Stimulated activated CD4-positive, alpha-beta T cell treated with anti-CD3 and anti-CD28 coated beads, Interleukin-12 subunit alpha, Interleukin-12 subunit beta, amount 100 ng/mL, for 48 hours (primary cell): ENCODE results near the gene HIC1.
A peak's percentile ranks its signal among the peaks of the same experiment; 100 is the strongest.

Source experiments
- DNase-seq, 3 donors: peaks; one replicate each; pipeline ENCODE4 v3.0.0-alpha.2; 2020; ENCODE audit warnings: low read depth in 2 of 3, low spot score in 1 of 3

HIC1 gene

GRCh38 chr17:2024572-2025219 is 30.2 kb upstream of the HIC1 start:
- DNase-seq, result no peak

DNA sequence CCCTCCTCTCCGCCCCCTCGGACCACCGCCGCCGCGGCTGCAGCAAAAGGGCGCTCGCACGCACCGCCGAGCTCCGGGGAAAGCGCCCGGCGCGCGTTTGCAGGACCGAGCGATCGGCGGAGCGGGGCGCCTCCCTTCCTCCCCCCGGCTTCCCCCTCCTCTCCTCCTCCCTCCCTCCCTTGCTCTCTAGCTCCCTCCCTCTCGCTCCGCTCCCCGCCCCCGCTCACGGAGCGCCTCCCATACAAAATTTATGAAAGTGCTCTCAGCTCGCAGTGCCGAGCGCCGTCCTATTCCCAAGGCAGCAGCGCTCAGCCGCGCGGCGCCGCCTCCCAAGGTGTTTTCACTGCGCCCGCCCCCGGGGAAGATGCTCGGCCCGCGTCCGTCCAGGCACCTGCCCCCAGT is 29.7 kb upstream of the HIC1 start, which contains the start of gene RTN4RL1:
TSS of gene RTN4RL1 (minus strand) at position 115 of the 402 bp plus-strand sequence. CDS start 469 bp downstream, outside the sequence.
- peak in 1 of 3 donors; percentile 54 for DNase-seq

GRCh38 chr17:2025622-2026309 is 29.1 kb upstream of the HIC1 start:
- no peak for DNase-seq

DNA sequence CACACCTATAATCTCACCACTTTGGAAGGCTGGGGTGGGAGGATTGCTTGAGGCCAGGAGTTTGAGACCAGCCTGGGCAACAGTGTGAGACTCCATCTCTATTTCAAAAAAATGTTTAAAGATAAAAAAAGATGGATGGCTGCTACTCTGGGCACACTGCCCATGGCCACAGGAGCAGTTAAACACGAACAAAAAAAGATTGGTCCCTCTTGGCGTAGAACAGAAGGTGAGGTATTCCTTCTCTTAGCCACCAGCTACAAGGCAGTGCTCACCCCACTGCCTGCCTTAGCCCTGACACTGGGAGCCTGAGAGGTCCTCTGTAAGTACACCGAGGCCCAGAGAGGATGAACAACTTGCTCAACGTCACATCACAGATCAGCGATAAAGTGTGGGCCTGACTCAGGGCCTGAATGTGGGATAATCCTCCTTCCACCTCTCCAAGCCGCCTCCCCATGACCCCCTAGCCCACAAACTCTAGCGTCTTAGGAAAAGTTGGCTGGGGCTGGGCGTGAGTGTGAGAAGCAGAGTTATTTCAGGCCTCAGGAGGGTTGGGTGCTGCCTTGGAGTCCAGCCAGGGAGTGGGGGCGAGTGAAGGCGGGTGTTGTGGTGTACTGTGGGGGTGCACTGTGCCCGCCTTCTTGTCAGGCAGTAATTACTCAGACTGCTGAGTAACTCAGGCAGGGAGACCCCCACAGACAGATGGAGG is 27.2 kb upstream of the HIC1 start:
- no peak for DNase-seq

- no peak for DNase-seq
Measured at GRCh38 chr17:2028234-2028614, 26.7 kb upstream of the HIC1 start.

GRCh38 chr17:2028737-2029136 is 26.2 kb upstream of the HIC1 start:
- no peak for DNase-seq

DNA sequence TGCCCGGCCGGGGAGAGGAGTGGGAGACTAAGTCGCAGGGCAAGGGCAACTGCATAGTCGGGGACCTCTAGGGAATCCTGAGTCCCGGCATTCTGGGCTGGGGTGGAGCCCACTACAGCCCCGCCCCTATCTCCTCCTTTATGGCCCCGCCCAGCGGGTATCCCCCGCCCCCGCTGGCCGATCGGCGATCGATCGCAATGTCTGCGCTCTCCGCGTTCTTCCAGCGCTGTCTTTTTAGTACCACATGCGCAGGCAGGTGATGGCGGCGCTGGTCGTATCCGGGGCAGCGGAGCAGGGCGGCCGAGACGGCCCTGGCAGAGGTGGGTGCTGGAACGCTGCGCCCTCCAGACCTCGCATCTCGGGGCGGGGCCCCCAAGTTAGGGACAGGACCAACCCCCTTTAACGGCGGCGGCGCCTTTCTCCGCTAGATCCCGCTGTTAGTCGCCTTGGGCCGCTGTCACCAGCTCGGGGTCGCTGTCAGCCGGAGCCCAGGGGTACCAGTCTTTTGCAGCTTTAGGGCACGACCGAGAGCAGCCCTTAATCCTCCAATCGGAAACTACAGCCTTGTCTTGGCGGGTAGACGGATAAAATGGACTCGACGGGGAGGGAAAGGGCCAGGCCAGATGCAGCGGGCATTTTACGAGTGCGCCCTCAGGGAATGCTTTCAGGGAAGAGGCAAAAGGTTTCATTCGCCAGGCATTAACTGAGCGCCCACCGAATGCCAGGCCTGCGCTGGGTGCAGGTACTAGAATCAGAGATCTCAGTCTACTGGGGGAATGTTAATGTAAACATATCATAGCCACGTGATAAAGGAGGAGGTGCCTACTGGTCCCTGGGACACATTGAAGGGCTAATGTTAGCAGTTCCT is 24.8 kb upstream of the HIC1 start, which contains the start of gene DPH1:
TSS of gene DPH1 (plus strand) at position 243 of the 868 bp plus-strand sequence. CDS start at position 260, 17 bp downstream.
- DNase-seq, result peak; percentile 78 to 85 (median 85)

GRCh38 chr17:2030779-2031163 is 24.1 kb upstream of the HIC1 start:
- no peak for DNase-seq

- DNase-seq, result no peak
Measured at GRCh38 chr17:2033153-2033552, 21.8 kb upstream of the HIC1 start.

DNA sequence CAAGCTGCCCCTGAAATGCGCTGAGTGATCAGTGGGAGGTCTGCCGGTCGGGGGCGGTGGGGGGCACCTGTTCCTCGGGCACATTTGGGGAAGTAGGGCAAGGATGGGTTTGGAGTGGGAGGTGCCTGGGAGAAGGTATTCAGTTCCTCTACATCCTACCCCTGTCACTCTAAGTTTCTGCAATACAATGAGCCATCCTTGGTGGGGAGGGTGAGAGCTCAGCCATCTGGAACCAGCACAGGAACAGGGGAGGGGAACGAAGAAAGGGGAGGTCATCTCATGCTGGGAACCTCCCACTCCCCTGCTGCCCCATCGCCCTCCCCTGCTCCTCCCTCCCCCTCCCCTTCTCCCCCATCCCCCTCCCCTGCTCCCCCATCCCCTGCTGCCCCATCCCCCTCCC is 20.7 kb upstream of the HIC1 start:
- no peak for DNase-seq

GRCh38 chr17:2034806-2035540 is 19.9 kb upstream of the HIC1 start:
- DNase-seq, result no peak

- DNase-seq, result no peak
Measured at GRCh38 chr17:2035541-2036488, 19.1 kb upstream of the HIC1 start.

DNA sequence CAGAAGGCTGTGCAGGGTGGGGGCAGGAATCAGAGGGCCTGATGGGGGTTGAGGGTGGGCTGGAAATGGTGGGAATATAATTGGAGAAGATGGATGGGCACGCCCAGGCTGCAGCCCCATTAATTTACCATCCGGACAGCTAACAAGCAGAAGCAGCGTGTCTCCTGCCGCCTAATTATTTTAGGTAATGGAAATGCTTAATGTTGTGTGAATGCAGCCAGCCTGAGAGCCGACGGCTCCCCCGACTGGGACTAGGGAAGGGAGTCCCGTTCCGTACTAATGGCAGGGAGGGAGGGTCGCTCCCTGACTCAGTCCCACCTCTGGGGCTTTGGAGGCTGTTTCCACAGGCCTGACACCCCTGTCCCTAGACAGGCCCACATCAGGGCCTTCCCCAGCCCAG is 17.7 kb upstream of the HIC1 start:
- DNase-seq, result no peak

DNA sequence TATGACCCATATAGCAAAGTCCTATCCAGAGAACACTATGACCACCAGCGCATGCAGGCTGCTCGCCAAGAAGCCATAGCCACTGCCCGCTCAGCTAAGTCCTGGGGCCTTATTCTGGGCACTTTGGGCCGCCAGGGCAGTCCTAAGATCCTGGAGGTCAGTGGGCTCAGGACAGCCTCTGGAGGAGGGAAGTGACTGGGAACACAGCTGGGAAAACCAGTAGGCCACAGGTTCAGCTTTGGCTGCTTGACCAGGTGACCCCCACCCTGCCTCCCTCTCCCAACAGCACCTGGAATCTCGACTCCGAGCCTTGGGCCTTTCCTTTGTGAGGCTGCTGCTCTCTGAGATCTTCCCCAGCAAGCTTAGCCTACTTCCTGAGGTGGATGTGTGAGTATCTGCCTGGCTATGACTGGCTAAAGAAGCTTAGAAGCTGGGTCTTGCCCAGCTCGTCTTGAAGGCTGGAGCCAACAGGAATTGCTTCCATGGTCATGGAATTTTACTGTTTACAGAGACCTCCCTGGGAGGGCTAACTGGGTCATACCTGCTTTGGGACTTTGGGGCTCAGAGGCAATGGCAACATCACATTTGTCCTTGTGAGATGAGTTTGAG is 14.6 kb upstream of the HIC1 start:
- no peak for DNase-seq

DNA sequence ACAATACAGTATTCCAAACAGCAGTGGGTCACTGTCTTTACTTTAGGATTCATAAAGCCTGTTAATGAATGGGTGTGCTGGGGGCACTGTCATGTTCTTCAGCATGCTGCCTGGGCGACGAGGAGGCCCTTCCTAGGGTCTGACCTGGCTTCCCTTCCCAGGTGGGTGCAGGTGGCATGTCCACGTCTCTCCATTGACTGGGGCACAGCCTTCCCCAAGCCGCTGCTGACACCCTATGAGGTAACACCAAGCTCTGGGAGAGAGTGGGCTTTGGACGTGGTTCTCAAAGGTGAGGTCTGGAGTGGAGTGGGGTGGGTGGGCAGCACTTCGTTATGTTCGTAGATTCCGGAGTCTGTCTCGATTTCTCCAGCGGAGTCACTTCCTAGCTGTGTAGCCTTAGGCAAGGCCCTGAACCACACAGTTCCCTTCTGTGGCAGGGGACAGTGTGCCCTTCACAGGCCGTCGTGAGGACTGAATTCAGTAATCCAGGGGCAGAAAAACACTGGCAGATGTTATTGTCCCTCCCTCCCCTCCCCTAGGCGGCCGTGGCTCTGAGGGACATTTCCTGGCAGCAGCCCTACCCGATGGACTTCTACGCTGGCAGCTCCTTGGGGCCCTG is 13.9 kb upstream of the HIC1 start:
- no peak for DNase-seq

DNA sequence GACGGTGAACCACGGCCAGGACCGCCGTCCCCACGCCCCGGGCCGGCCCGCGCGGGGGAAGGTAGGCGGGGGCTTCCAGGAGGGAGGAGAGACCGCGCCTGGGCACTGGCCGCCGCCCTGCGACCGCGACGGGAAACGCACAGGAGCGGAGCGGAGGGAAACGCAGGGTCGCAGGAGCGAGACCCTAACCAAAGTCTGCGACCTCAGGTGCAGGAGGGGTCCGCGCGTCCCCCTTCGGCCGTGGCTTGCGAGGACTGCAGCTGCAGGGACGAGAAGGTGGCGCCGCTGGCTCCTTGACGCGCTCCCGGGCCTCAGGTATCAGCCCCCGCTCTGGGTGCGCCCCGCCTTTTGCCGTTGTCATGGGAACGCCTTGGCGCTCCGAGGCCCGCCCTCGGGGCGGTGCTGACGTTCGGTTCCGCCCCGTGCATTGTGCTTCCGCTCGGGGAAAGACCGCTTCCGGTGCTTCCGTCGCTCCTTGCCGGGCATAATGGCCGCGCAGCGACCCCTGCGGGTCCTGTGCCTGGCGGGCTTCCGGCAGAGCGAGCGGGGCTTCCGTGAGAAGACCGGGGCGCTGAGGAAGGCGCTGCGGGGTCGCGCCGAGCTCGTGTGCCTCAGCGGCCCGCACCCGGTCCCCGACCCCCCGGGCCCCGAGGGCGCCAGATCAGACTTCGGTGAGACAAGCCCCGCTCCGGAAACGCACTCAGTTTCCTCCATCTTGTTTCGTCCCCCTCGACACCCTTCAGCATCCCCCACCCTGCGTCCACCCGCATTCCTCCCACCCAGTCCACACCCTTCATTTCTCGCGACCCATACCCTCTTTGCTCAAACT is 13.1 kb upstream of the HIC1 start, which contains the start of gene OVCA2:
TSS of gene OVCA2 (plus strand) at position 462 of the 829 bp plus-strand sequence. CDS start at position 488, 26 bp downstream.
- DNase-seq, result peak; percentile 91 to 96 (median 93)

DNA sequence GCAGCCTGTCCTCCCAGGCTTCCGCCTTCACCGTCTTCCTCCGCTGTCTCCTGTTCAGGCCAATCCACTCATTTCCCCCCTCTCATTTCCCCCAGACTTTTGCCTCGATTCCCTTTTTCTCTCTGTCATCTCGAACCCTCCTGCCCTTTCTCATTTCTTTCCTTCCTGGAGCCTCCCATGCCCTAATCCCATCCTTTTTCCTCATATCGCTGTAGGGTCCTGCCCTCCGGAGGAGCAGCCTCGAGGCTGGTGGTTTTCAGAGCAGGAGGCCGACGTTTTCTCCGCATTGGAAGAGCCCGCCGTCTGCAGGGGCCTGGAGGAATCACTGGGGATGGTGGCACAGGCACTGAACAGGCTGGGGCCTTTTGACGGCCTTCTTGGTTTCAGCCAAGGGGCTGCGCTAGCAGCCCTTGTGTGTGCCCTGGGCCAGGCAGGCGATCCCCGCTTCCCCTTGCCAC is 12.5 kb upstream of the HIC1 start:
- DNase-seq, result no peak
